A673 (cell line): Measurements from ENCODE around the gene FCHSD2.

Experiments used
- EZH2 ChIP-seq: fragments of 200-600 bp; sonication (generic); IDR thresholded peaks from 2 replicates; pipeline ENCODE4 v1.6.1; 2017; ENCODE audit warnings: borderline replicate concordance, low read depth, mild to moderate bottlenecking, mixed read lengths, antibody characterized with exemption, low read length; ENCODE audit not compliant: poor library complexity, severe bottlenecking
- TF ChIP-seq, protein P1 (sequence below): fragments of 300-800, 200-600 bp; sonication (generic); conservative IDR thresholded peaks from 2 replicates; pipeline ENCODE4 v1.5.1; 2017; ENCODE audit warnings: low read depth, mild to moderate bottlenecking, antibody characterized with exemption, low read length, moderate library complexity, mixed read lengths

DNA sequence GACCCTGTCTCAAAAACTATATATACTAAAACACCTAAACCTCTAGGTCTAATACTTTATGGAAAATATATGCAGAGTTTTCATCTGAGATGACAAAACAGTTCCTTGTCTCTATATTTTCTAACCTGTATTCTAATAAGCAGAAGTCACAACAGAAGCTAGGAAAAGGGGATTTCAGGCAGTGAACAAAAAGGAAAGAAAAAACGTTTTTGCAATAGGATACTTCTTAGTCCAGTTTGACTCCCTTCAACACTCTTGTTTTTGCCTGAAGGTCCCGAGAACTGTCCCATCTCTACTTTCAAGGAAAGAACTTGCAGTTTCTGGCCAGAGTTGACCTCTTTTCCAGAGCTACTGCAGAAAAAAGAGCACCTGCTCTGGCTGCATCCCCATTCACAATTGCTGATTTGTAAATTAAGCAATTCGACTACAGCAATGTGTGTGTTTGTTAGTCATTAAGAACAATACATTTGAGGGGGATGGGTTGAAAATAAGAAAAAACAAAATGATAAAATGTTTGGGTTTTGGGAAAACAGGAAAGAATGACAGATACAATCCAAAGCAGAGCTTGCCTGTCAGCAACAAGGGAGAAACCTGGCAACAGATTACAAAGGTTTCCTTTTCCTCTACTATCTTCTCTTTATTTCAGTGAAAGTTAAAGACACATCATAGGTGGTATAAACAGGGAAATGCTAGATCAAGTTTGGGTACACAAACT is 160.0 kb downstream of the FCHSD2 start:
- no peak for TF ChIP-seq EZH2
- TF ChIP-seq, protein P1, sequence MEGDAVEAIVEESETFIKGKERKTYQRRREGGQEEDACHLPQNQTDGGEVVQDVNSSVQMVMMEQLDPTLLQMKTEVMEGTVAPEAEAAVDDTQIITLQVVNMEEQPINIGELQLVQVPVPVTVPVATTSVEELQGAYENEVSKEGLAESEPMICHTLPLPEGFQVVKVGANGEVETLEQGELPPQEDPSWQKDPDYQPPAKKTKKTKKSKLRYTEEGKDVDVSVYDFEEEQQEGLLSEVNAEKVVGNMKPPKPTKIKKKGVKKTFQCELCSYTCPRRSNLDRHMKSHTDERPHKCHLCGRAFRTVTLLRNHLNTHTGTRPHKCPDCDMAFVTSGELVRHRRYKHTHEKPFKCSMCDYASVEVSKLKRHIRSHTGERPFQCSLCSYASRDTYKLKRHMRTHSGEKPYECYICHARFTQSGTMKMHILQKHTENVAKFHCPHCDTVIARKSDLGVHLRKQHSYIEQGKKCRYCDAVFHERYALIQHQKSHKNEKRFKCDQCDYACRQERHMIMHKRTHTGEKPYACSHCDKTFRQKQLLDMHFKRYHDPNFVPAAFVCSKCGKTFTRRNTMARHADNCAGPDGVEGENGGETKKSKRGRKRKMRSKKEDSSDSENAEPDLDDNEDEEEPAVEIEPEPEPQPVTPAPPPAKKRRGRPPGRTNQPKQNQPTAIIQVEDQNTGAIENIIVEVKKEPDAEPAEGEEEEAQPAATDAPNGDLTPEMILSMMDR: no peak
